HG03442 (cell line): ENCODE measurements around the gene FAM180A.
"Not testable (repeated sequence)": the region's sequence is repeated elsewhere in the genome, so short reads cannot be mapped to it uniquely, and the experiment has no call there.

Experiments
- ATAC-seq: cut with Tn5 transposase; IDR thresholded peaks from one replicate; pipeline ENCODE4 v1.9.1; 2021; ENCODE audit warnings: mild to moderate bottlenecking, moderate library complexity; ENCODE audit not compliant: unreplicated experiment

Gene FAM180A

GRCh38 chr7:135715055-135715522 lies 33.5 kb downstream of the FAM180A start:
- ATAC-seq = no peak

GRCh38 chr7:135714534-135715009 lies 34.0 kb downstream of the FAM180A start:
- no peak for ATAC-seq

GRCh38 chr7:135713836-135714470 lies 34.7 kb downstream of the FAM180A start:
- no peak for ATAC-seq

GRCh38 chr7:135712796-135713195 lies 35.8 kb downstream of the FAM180A start:
- ATAC-seq = no peak

- ATAC-seq = no peak
Measured at GRCh38 chr7:135712182-135712782, 36.3 kb downstream of the FAM180A start.

- ATAC-seq = no peak
Measured at GRCh38 chr7:135711139-135711469, 37.5 kb downstream of the FAM180A start.

GRCh38 chr7:135710417-135711138 lies 38.0 kb downstream of the FAM180A start:
- ATAC-seq = no peak

- ATAC-seq = no peak
Measured at GRCh38 chr7:135709508-135709907, 39.1 kb downstream of the FAM180A start.

GRCh38 chr7:135708041-135708440 lies 40.6 kb downstream of the FAM180A start:
- no peak for ATAC-seq

- no peak for ATAC-seq
Measured at GRCh38 chr7:135707570-135707966, 41.0 kb downstream of the FAM180A start.

GRCh38 chr7:135706858-135707569 lies 41.6 kb downstream of the FAM180A start:
- no peak for ATAC-seq

GRCh38 chr7:135706038-135706742 lies 42.4 kb downstream of the FAM180A start:
- no peak for ATAC-seq

- no peak for ATAC-seq
Measured at GRCh38 chr7:135704698-135705097, 43.9 kb downstream of the FAM180A start.

GRCh38 chr7:135704074-135704473 lies 44.5 kb downstream of the FAM180A start:
- ATAC-seq = no peak

GRCh38 chr7:135697276-135698049 lies 51.1 kb downstream of the FAM180A start:
- no peak for ATAC-seq

GRCh38 chr7:135693558-135693957 lies 55.1 kb downstream of the FAM180A start:
- ATAC-seq = no peak

GRCh38 chr7:135692606-135693005 lies 56.0 kb downstream of the FAM180A start:
- ATAC-seq = not testable (repeated sequence)

- ATAC-seq = no peak
Measured at GRCh38 chr7:135692055-135692454, 56.6 kb downstream of the FAM180A start.

GRCh38 chr7:135690566-135690965 lies 58.0 kb downstream of the FAM180A start:
- no peak for ATAC-seq

- ATAC-seq = no peak
Measured at GRCh38 chr7:135687466-135687865, 61.1 kb downstream of the FAM180A start.
